Stimulated activated CD4-positive, alpha-beta T cell treated with anti-CD3 and anti-CD28 coated beads, Interleukin-1b, Interleukin-23, amount 100 ng/mL, for 1 hour (primary cell): ENCODE data around the gene SRRM4.

ENCODE experiments used
- DNase-seq, 2 donors: peaks; one replicate each; pipeline ENCODE4 v3.0.0-alpha.2; 2020; ENCODE audit warnings: low read depth in 2 of 2

SRRM4 gene

DNA sequence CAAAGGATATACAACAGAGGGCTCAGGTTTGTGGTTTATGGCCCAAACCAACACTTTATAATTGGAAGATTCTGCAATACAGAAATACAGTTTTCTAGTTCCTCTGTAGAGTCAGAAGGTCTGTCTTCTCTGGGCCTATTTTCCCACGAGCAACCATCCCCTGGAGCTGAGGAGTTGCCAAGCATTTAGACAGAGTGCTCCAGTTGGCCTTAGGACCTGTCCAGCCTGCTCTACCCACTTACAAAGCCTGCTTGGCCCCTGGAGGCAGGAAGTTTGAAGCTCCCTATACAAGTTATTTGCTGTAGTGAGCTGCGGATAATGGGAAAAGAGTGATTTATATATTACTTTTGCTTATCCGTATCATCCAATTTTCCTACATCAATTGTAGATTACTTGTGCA, 136.6 kb downstream of the SRRM4 start:
- DNase-seq, result no peak

DNA sequence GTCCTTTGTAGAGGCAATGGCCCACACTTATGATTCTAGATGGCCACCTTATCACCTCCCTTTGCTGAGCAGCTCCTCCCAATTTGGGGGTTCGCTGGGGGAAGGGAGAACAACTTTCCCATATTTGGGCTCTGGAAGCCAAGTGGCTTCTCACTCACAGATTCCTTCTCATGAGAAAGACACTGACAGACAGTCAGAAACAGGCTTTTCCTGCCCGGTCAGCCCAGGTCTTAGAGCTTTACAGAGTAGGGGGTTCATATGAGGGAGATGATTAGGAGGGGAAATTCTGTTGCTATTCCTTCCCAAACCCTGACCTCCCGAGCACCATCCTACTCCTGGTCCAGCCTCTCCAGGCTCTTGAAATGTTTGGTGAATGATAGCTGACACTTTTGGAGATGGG, 137.3 kb downstream of the SRRM4 start:
- DNase-seq, result no peak

DNA sequence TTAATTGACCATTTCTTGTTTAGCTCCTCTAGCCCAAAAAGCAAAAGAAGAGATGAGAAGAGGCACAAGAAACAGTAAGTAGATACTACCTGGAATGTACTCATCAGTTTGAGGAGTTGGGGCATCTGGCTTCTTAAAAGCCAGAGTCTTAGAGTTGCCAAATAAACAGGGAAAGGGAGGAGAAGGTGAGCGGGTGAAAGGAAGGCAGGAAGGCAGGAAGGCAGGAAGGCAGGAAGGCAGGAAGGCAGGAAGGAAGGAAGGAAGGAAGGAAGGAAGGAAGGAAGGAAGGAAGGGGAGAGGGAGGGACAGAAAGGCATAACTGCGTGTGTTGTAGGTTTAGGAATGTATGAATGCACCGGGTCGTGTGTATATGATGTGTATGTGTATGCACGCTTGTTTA, 140.7 kb downstream of the SRRM4 start:
- DNase-seq, result no peak

DNA sequence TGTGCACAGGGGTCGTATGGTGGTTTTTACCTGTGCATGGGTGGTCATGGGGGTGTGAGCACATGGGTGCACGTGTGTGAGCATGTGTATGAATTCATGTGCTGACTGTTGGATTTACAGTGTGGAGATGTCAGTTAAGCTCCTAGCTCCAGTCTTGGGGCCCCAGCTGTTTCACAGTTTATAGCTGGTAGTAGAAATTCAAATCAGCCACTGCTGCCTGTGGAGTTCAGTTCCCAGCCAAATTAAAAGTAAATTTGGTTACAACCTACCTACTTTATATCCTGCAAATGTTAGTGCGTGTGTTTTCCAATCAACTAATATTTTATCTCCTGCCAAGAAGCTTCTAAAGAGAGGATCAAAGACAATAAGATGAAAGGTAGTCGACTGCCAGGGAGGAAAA, 141.4 kb downstream of the SRRM4 start:
- no peak for DNase-seq

DNA sequence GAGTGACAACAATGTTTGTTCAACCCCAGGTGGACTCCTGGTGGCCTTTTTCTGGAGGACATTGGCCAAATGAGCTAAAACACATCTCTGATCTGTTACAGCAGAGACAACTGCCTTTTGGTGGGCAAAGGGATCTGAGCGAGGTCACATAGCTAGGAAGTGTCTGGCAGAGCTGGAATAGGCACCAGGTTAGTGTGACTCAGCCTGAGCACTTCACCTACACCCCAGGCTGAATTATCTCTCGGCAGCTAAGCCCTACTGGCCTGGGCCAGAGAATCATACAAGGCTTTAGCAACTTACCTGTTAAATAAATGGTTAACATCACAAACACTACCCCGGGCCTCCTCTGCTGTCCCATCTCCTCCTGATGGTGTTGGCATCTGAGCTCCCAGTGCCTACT, 147.2 kb downstream of the SRRM4 start:
- no peak for DNase-seq

DNA sequence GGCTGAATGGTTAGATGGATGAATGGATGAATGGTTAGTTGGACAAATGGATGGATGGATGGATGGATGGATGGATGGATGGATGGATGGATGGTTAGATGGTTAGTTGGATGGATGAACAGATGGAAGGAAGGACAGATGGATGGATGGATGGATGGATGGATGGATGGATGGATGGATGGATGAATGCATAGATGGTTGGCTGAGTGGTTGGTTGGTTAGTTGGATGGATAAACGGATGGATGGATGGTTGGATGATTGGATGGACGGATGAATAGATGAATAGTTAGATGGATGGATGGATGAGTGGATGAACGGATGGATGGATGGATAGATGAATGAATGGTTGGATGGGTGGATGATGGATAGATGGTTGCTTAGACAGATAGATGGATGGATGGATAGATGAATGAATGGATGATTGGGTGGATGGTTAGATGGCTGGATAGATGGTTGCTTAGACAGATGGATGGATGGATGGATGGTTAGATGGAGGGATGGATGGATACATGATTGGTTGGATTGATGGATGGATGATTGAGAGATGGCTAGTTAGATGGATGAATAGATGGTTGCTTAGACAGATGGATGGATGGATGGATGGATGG, 148.6 kb downstream of the SRRM4 start:
- no peak for DNase-seq

DNA sequence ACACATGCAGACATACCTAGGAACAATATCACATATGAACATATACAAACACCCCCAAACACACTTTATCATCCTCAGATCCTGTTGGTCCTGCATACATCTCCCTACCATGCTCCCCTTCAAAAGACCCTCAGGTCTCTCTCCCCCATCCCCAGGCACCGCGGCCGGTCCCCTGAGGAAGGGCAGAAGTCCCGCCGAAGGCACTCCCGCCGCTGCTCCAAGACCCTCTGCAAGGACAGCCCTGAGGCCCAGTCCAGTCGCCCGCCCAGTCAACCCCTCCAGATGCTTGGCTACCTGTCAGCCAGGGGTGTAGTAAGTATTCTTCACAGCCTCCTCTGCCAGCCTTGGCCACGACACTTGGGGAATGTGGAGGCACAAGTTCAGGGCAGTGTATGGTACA, 149.2 kb downstream of the SRRM4 start:
- DNase-seq, result no peak

DNA sequence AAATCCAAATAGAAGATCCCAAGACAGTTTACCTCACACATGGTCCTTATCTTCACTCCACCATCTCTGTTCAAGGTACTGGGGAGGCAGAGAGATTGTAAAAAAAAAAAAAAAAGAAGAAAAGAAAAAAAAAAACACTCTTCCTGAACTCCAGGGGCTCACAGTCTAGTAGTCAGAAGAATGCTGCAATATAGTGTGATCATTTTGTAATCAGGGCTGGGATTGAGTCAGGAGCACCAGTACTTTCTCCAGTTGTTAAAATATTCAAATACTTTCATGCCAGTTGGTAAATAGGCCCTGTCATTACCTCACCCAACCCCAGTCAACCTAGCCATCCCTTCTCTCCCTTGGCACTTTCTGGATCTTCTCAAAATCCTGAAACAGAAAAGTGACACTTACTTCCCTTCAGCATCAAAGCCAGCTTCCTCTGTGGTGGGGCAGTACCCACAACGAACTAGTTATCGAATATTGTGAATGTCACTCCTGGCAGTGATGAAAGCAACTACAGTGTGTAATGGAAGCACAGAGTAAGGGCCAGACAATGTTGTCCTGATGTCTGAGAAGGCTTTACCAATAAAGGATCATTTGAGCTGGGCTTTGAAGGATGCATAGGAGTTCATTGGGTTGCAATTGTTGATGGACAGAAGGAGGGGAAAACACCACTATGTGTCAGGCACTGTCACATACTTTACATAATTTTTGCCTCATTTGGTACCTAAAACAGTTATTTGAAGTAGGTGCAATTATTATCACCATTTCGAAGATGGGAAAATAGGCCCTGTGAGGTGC, 153.1 kb downstream of the SRRM4 start:
- no peak for DNase-seq

DNA sequence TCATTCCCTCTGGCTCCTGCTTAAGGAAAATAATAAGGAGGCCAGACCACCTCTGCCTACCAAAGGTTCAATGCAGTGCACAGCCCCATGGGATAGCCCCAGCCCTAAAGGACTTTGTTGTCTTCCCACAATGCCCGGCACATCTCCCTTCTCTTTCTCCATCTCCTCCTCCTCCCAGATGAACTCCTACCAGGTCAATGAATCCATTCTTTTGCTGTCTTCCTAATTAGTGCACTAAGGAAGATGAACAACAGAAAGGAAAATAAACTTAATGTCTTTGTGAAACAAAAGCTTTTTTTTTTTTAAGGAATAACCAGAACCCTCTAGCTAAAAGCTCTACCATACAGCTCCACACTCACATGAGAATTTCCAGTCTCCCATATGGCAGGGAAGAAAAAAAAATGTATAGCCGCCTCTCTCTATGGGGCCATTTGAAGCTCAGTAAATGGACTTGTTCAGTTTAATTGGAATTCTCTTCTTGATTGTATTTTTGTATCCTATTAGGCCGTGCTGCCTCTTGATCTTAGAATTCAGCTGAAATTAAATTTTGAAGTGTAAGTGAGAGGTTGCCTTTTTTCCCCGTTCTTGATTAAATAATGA, 155.6 kb downstream of the SRRM4 start:
- DNase-seq, result no peak

DNA sequence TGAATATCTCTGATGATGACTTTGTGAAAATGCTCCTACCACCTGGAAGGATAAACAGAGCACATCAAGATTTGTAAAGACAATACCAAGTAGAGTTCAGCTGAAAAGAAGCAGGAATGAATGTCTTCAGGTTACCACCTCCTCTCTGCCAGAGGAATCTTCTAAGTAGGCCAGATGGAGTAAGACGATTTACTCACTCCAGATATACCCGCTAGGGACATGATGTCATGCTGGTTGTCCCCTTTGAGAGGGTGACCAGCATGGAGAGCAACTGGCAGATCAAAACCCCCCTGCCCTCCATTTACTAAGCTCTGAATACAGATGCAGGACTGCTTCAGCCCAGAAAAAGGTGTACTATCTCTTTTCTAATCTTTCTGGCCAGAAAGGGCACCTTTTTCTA, 158.1 kb downstream of the SRRM4 start:
- DNase-seq, result no peak

DNA sequence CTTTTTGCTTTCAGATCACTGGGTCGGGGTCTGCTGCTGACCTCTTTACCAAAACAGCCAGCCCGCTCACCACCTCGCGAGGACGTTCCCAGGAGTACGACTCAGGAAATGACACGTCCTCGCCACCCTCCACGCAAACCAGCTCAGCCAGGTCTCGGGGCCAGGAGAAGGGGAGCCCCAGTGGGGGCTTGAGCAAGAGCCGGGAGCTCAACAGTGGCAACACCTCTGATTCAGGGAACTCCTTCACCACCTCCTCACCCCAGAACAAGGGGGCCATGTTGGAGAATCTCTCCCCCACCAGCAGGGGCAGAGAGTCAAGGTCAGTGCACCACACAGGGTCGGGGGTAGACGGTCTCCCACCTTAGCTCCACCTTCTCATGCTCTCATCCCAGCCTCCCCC, 164.0 kb downstream of the SRRM4 start:
- DNase-seq, result no peak

DNA sequence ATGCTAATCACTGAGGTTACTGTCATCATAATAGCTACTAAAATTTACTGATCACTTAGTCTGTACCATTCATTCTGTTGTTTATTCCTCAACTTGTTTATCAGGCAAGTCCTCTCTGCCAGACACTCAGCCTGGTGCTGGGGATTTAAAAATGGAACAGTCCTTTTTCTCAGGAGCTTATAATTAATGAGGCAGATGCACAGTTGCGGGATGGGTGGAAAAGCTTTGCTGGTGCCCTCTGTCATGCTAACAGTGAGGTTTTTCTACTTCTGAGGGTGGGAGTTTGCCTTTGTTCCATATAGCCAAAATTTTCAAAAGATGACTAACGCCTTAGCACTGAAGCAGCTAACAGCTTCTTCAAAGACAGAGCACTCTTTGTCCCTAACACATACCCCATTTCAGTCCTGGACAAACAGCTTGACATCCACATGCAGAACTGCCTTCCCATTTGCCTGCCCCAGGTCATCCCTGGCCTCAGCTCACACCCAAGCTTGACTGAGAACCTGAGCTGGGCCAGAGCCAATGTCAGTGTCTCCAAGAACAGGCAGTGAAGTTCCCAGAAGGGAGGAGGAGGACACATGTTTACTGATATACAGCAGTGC, 166.6 kb downstream of the SRRM4 start:
- no peak for DNase-seq

DNA sequence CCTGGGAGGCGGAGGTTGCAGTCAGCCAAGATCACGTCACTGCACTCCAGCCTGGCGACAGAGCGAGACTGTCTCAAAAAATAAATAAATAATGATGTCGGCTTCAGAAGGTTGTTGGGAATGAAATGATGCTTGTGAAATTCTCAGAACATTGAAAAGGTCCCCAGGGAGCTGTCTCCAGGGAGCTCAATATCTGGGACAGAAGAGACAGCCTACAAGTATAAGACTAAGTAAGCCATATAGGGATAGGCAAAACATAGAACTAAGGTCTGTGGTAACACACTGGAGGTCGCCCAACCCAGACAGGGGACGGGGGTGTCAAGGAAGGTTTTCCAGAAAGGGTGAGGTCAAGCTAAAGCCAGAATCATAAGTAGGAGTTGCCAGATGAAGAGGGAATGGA, 167.9 kb downstream of the SRRM4 start:
- no peak for DNase-seq

DNA sequence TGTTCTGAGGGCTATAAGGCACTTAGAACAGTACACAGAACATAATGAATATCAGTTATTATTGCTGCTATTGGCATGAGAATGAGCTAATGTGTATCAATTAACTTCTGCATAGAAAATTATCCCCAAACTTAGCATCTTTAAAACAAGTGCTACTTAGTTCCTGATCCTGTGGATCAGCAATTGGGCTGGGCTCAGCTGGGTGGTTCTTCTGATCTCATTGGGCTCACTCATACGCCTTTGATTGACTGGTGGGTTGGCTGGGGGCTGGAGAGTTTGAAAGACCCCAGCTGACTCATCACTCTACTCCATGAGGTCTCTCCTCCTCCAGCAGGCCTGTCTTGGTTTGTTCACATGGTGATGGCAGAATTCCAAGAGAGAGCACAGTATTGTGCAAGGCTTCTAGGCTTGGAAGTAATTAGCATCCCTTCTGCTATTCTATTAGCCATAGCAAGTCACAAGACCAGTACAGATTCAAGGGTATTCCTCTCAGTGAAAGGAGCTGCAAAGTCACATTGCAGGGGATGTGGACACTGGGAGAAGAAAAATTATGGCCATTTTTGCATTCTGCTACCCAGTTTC, 170.2 kb downstream of the SRRM4 start:
- no peak for DNase-seq

DNA sequence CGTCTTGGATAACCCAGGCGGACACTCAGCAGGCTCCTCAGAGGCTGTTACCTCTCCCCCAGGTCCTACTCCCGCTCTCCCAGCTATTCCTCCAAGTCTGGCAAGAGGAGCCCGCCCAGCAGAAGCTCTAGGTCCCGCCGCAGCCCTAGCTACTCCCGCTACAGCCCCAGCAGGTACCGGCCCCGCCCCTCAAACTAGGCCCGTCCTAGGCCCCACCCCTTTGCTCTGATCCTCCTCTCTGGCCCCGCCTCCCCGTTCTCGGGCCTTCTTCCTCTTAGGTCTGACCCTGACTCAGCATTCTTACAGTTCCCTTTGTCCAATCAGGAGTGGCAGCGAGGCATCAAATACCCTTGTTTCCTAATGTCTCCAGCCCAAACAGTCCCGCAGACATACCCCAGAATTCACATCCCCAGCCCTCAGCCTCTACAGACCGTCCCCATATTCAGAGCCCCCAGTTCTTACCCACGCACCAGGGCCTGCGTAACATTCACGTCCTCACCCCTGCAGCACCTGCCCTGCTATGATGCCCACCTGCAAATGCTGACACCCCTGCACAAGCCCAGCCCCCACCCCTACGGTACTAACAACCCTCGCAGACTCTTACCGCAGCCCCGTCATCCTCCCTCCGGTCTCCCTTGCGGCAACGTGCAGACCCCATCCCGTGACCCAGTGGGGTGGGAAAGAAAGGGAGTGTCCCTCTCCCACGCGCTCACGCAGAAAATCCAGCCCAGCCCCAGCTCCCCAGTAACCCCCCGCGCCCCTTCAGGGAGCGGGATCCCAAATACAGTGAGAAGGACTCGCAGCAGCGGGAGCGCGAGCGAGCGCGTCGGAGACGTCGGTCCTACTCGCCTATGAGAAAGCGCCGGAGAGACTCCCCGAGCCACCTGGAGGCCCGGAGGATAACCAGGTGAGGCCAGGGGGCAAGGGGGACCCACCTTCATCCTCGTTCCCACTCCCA, 172.4 kb downstream of the SRRM4 start:
- no peak for DNase-seq

DNA sequence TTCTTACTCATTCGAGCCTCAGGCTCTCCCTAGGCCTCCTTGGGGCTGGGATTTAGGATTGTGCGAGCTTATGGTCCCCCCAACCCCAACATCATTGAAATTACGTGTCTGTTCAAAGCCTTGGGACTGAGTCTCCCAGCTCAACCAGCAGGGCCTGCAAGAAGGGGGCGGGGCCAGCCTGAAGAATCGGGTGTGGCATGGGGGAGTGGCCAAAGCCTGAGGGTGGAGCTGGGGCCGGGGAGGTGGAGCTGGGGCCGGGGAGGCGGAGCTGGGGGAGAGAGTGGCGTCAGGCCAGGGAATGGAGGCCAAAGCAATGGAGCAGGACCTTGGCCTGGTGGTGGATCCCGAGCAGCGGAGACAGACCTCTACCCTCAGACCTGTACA, 173.1 kb downstream of the SRRM4 start:
- DNase-seq, result no peak

DNA sequence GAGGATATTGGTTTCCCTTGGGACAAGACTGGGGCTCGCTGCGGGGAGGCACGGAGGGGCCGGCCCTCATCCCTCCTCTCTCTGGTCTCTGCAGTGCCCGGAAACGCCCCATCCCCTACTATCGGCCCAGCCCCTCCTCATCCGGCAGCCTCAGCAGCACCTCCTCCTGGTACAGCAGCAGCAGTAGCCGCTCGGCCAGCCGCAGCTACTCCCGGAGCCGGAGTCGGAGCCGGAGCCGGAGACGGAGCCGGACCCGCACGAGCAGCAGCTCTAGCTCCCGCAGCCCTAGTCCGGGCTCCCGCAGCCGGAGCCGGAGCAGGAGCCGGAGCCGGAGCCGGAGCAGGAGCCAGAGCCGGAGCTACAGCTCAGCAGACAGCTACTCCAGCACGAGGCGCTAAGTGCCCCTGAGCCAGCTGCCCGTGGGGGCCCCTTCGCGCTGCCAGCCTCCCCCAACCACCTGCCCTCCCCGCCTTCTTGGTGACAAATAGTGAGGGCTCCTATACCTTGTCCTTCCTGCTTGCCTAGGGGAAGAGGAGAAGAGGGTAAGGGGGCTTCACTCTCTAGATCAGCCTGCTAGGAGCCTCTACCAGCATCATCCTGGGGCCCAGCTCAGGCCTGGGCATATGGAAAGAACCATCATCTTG, 175.2 kb downstream of the SRRM4 start:
- DNase-seq, result no peak

DNA sequence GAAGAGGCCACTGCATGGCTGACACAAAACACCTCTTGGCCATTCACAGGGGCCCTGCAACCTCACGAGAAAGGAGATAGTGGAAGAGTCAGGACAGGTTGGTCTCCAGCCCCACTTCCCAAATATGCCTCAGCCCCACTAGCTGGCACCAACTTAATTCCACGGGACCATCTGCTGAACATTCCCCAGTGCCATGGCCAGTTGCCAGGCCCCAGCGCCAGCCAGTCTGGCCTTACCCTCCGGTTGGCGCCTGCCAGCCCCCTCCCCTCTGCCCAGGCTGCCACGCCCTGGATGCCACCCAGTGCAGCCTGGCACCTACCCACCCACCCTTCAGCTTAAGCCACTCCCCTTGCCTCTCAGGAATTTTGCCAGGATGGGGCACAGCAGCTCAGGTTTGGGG, 176.2 kb downstream of the SRRM4 start:
- no peak for DNase-seq

DNA sequence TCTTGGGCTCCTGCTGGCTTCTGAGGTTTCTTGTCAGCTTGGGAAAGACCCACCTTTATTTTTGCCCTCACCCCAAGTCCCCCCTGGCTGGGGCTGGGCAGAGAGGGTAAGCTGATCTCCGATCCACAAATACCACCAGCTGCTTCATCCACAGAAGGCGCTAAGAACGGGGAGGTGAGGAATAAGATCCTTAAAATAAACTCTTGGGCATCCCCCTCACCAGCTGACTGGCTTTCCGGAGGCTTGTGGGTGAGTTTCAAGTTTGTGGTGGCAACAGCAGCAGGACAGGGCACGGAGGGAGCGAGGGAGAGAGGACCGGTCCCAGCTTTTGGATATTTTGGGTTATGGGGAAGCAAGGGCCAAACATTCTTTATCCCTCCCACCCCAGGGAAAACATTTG, 176.6 kb downstream of the SRRM4 start:
- no peak for DNase-seq

DNA sequence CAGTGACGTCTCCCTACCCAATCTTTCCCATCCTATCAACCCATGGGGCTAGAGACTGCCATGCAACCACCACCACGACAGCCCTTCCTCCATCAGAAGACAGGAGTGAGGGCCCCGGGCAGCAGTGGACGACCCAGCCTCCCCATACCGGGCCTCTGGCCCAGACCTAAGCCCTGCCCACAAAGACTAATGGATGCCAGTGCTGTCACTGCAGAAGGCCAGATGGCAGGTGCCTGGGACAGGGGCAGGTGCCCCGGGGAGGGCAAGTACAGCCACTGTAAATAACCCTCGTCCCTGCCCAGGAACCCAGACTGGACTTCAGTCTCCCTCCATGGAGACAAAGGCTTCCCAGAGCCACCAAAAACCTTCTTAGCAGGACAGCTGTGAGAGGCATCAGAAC, 177.1 kb downstream of the SRRM4 start:
- DNase-seq, result no peak

DNA sequence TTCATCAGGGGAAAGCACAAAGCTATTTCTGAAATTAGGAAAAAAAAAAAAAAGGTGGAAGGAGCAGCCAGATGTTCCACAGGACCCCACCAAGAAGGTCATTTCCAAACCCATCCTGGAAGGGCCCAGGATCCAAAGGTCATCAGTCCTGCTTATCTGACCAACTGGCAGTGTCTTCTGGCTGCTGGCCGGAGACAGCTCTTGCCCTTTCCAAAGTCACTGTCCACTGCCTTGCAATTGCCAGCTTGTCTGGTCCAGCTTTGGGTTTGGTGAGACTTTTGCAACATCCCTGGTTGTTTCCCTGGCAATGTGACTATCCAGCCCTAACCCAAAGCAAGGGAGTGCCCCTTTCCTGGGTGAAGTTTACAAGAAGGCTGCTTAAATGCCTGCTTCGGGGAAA, 178.5 kb downstream of the SRRM4 start:
- DNase-seq, result no peak
